Measurements from ENCODE around the gene UBR4. TPM values are rescaled to one million over a fixed set of nuclear protein-coding genes. Genes with fewer than 3 reads are reported as not detected.
"Not testable (repeated sequence)": the region's sequence is repeated elsewhere in the genome, so short reads cannot be mapped to it uniquely, and the experiment has no call there.

Gene UBR4
- total RNA-seq, 1 donor from 2014 or later: 108 TPM

- Mint-ChIP-seq H3K4me3 (no peak overlapping the region), H3K9me3 (no peaks in the 10 kb centered on the region), H3K36me3 (peaks cover 4% of the 10 kb centered on the region), H3K27ac (no peak overlapping the region), H3K4me1 (ENCODE audit: unreplicated experiment) (no peaks in the 10 kb centered on the region), H3K27me3 (no peaks in the 10 kb centered on the region)
- DNase-seq (ENCODE audit: extremely low spot score, unreplicated experiment): no peak
- no peak for TF ChIP-seq CTCF (conservative IDR thresholded peaks at IDR 0.05)
Observed at GRCh38 chr1:19232524-19232846, 22.4 kb upstream of the UBR4 start.

- H3K9me3 Mint-ChIP-seq; H3K4me3 Mint-ChIP-seq; H3K36me3 Mint-ChIP-seq; H3K27me3 Mint-ChIP-seq; DNase-seq (ENCODE audit: extremely low spot score, unreplicated experiment); H3K27ac Mint-ChIP-seq; H3K4me1 Mint-ChIP-seq (ENCODE audit: unreplicated experiment): not testable (repeated sequence)
Observed at GRCh38 chr1:19231736-19232523, 21.9 kb upstream of the UBR4 start.

GRCh38 chr1:19229828-19230325 lies 19.8 kb upstream of the UBR4 start:
- Mint-ChIP-seq H3K4me3 (no peak overlapping the region), H3K27ac (no peak overlapping the region), H3K36me3 (peaks cover 13% of the 10 kb centered on the region), H3K4me1 (ENCODE audit: unreplicated experiment) (no peaks in the 10 kb centered on the region), H3K9me3 (no peaks in the 10 kb centered on the region), H3K27me3 (no peaks in the 10 kb centered on the region)
- no peak for TF ChIP-seq CTCF (conservative IDR thresholded peaks at IDR 0.05)
- DNase-seq (ENCODE audit: extremely low spot score, unreplicated experiment): no peak

GRCh38 chr1:19229229-19229628 lies 19.2 kb upstream of the UBR4 start:
- DNase-seq (ENCODE audit: extremely low spot score, unreplicated experiment): no peak
- no peaks in the 10 kb centered on the region for H3K4me1 Mint-ChIP-seq (ENCODE audit: unreplicated experiment)
- no peak overlapping the region for H3K4me3 Mint-ChIP-seq
- H3K9me3 Mint-ChIP-seq: no peaks in the 10 kb centered on the region
- no peaks in the 10 kb centered on the region for H3K27me3 Mint-ChIP-seq
- H3K27ac Mint-ChIP-seq: no peak overlapping the region
- H3K36me3 Mint-ChIP-seq: peaks cover 18% of the 10 kb centered on the region
- no peak for TF ChIP-seq CTCF (conservative IDR thresholded peaks at IDR 0.05)

- Mint-ChIP-seq H3K36me3 (peaks cover 37% of the 10 kb centered on the region), H3K27ac (no peak overlapping the region)
- TF ChIP-seq CTCF (conservative IDR thresholded peaks at IDR 0.05): no peak
Observed at GRCh38 chr1:19222979-19223824, 13.1 kb upstream of the UBR4 start.

GRCh38 chr1:19222573-19222972 lies 12.5 kb upstream of the UBR4 start:
- no peak overlapping the region for H3K27ac Mint-ChIP-seq
- H3K9me3 Mint-ChIP-seq: no peaks in the 10 kb centered on the region
- peaks cover 37% of the 10 kb centered on the region for H3K36me3 Mint-ChIP-seq
- DNase-seq (ENCODE audit: extremely low spot score, unreplicated experiment): no peak
- TF ChIP-seq CTCF (conservative IDR thresholded peaks at IDR 0.05): no peak
- H3K4me1 Mint-ChIP-seq (ENCODE audit: unreplicated experiment): no peaks in the 10 kb centered on the region
- no peaks in the 10 kb centered on the region for H3K27me3 Mint-ChIP-seq
- H3K4me3 Mint-ChIP-seq: no peak overlapping the region

More at GRCh38 chr1:19222979-19223824, 13.1 kb upstream of the UBR4 start:
- no peak for DNase-seq (ENCODE audit: extremely low spot score, unreplicated experiment)
- Mint-ChIP-seq H3K4me1 (ENCODE audit: unreplicated experiment) (no peaks in the 10 kb centered on the region), H3K27me3 (no peaks in the 10 kb centered on the region), H3K4me3 (no peak overlapping the region), H3K9me3 (no peaks in the 10 kb centered on the region)

All from type B pancreatic cell (in vitro differentiated cells).